ENCODE measurements around the gene HDDC2. TPM values are rescaled to one million over a fixed set of nuclear protein-coding genes. Genes with fewer than 3 reads are reported as not detected.
A peak's percentile ranks its signal among the peaks of the same experiment; 100 is the strongest.

Gene HDDC2
- total and polyA plus RNA-seq, 9 of the 15 experiments (the other 6 are each of a cell fraction or from before 2014, with no cell fraction given), result 194 to 632 (median 294) TPM

GRCh38 chr6:125236536-125237327 is 65.0 kb downstream of the HDDC2 start (continued):
- TF ChIP-seq CEBPG (CRISPR knock-in tag; IDR thresholded peaks at IDR 0.05) (no peak), CEBPG (tag; conservative IDR thresholded peaks at IDR 0.05 in 1 of 2, IDR thresholded peaks at IDR 0.05 in 1 of 2) (peak; percentile 68 to 82), FOXA3 (CRISPR knock-in tag; conservative IDR thresholded peaks at IDR 0.05 in 1 of 2, IDR thresholded peaks at IDR 0.05 in 1 of 2) (peak in 1 of 2 experiments; percentile 31; a peak in 1 of 4 replicates)
- TF ChIP-seq, protein P1, sequence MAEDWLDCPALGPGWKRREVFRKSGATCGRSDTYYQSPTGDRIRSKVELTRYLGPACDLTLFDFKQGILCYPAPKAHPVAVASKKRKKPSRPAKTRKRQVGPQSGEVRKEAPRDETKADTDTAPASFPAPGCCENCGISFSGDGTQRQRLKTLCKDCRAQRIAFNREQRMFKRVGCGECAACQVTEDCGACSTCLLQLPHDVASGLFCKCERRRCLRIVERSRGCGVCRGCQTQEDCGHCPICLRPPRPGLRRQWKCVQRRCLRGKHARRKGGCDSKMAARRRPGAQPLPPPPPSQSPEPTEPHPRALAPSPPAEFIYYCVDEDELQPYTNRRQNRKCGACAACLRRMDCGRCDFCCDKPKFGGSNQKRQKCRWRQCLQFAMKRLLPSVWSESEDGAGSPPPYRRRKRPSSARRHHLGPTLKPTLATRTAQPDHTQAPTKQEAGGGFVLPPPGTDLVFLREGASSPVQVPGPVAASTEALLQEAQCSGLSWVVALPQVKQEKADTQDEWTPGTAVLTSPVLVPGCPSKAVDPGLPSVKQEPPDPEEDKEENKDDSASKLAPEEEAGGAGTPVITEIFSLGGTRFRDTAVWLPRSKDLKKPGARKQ (CRISPR knock-in tag; IDR thresholded peaks at IDR 0.05), result no peak

DNA sequence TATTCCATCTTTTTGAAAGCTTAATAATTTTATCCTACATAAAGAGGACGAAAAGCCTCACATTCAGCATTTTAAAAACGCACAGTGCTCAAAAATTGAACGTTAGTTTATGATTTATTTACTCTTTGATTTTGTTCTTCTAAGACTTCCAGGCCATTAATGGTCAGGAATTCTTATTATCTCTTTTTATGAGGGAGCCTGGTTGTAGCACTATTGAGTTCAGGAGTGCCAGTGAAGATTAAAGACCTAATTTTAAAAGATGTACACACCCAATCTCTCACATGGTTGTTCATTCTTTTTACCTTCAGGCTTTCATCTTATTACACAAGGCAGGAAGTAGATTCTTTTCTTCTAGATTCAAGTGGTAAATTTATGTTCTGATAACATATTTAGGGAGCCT is 68.6 kb downstream of the HDDC2 start:
- 39% methylated on average over 3 of the region's 3 CpGs for WGBS (ENCODE audit: insufficient coverage, low coverage, missing lambda C conversion rate)
- intact Hi-C loops (cut with micrococcal nuclease), result no loop called here
- in situ Hi-C loops (cut with MboI), result no loop called here
- TF ChIP-seq MEF2D (tag; conservative IDR thresholded peaks at IDR 0.05; ENCODE audit: low read depth) (no peak), TCFL5 (CRISPR knock-in tag; conservative IDR thresholded peaks at IDR 0.05) (no peak), ZNF384 (IDR thresholded peaks at IDR 0.05; ENCODE audit: low read depth, low read length) (no peak), CCNT2 (IDR thresholded peaks at IDR 0.05; ENCODE audit: borderline replicate concordance, extremely low read depth, insufficient read length, low read depth, low read length) (no peak), YY1 (IDR thresholded peaks at IDR 0.05; ENCODE audit: borderline replicate concordance in 1 of 3, control insufficient read depth in 1 of 3, extremely low read depth in 1 of 3, insufficient read depth in 3 of 3, insufficient read length in 1 of 3, insufficient replicate concordance in 2 of 3, low read depth in 1 of 3, low read length in 2 of 3) (no peak), IRF2 (CRISPR knock-in tag; IDR thresholded peaks at IDR 0.05) (no peak), ZNF23 (CRISPR knock-in tag; IDR thresholded peaks at IDR 0.05) (no peak), BMI1 (IDR thresholded peaks at IDR 0.05; ENCODE audit: low read length) (no peak), NR3C1 (CRISPR knock-in tag; IDR thresholded peaks at IDR 0.05) (no peak), PHB2 (IDR thresholded peaks at IDR 0.05; ENCODE audit: low read depth) (no peak), ERF (CRISPR knock-in tag; IDR thresholded peaks at IDR 0.05) (no peak), THAP7 (CRISPR knock-in tag; IDR thresholded peaks at IDR 0.05) (no peak)
- TF ChIP-seq, protein P2, sequence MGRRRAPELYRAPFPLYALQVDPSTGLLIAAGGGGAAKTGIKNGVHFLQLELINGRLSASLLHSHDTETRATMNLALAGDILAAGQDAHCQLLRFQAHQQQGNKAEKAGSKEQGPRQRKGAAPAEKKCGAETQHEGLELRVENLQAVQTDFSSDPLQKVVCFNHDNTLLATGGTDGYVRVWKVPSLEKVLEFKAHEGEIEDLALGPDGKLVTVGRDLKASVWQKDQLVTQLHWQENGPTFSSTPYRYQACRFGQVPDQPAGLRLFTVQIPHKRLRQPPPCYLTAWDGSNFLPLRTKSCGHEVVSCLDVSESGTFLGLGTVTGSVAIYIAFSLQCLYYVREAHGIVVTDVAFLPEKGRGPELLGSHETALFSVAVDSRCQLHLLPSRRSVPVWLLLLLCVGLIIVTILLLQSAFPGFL (CRISPR knock-in tag; IDR thresholded peaks at IDR 0.05), result no peak

More for the DNA sequence above, 68.6 kb downstream of the HDDC2 start:
- Histone ChIP-seq H3K9ac (ENCODE audit: insufficient read depth in 1 of 2, low read depth in 2 of 2, low read length in 2 of 2) (no peak overlapping the region), H3K4me2 (ENCODE audit: insufficient read depth, low read length) (no peak overlapping the region), H3K9me1 (ENCODE audit: control insufficient read depth, insufficient read depth, low read length) (no peaks in the 10 kb centered on the region), H4K20me1 (replicated peaks; ENCODE audit: control insufficient read depth, insufficient read depth, low read length) (no peaks in the 10 kb centered on the region), H3K27me3 (ENCODE audit: control insufficient read depth in 2 of 2, insufficient read depth in 2 of 2, low read length in 2 of 2) (no peaks in the 10 kb centered on the region), H3K9me3 (replicated peaks; ENCODE audit: control insufficient read depth, insufficient read depth, low read depth, low read length) (no peaks in the 10 kb centered on the region), H3K36me3 (ENCODE audit: control insufficient read depth, insufficient read depth, low read length) (no peaks in the 10 kb centered on the region; the same call in 1 of the 3 replicates), H3K4me3 (no peak overlapping the region), H2AFZ (ENCODE audit: low read depth, low read length) (no peak overlapping the region), H3K4me1 (replicated peaks in 1 of 2; ENCODE audit: control insufficient read depth in 2 of 2, insufficient read depth in 2 of 2, low read length in 2 of 2) (no peaks in the 10 kb centered on the region; a peak in 1 of 5 replicates), H3K27ac (ENCODE audit: extremely low read depth, low read depth, low read length) (no peak overlapping the region), H3K79me2 (ENCODE audit: control insufficient read depth, insufficient read depth, low read length) (no peaks in the 10 kb centered on the region)
- no TSS peak for BruUV-seq (replicated peaks)
- FAIRE-seq (no peak), ATAC-seq (no peak), DNase-seq (ENCODE audit: extremely low read depth in 1 of 4, low spot score in 3 of 4) (no peak)
- CTCF ChIA-PET (ENCODE audit: low intra/inter-chr PET ratio), result no interaction called here
- POLR2A ChIA-PET, result no interaction called here
